ENCODE measurements around the gene TROAP. TPM values are rescaled to one million over a fixed set of nuclear protein-coding genes. Genes with fewer than 3 reads are reported as not detected.
"Not testable (repeated sequence)": the region's sequence is repeated elsewhere in the genome, so short reads cannot be mapped to it uniquely, and the experiment has no call there.

TROAP gene
- total and polyA plus RNA-seq, 4 donors = 5.1 to 15.7 (median 11.1) TPM

DNA sequence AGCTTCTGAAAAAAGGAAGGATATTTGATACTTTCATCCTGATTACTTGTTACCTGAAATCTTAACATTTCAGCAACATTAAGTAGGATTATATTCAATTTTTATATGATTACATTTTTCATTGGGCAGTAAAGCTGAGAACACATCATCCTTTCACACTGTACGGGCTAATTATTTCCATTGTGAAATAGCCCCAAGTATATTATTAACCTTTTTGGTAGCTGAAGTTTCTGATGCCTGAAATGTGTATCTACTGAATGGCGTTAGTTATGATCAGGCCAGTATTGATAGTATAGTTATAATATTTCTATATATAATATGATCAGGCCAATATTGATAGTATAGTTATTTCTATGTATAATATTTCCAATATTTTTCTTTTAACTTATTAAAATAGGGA lies 54.3 kb downstream of the TROAP start:
- H3K27me3 ChIP-seq (ENCODE audit: control insufficient read depth, insufficient read depth, low read length) = no peaks in the 10 kb centered on the region
- no peaks in the 10 kb centered on the region for H3K4me1 ChIP-seq (ENCODE audit: control insufficient read depth, insufficient read depth, low read length)
- no peaks in the 10 kb centered on the region for H3K9me3 ChIP-seq (ENCODE audit: control insufficient read depth, insufficient read depth, low read length)
- H3K27ac ChIP-seq (ENCODE audit: low read depth, low read length) = no peak overlapping the region
- peaks cover 2% of the 10 kb centered on the region for H3K36me3 ChIP-seq (ENCODE audit: control insufficient read depth, insufficient read depth, low read length)
- WGBS (ENCODE audit: insufficient coverage) = no CpG with 5 or more reads among the region's 2 CpGs
- DNase-seq (ENCODE audit: low read depth in 4 of 6, low spot score in 6 of 6) = no peak
- H3K4me3 ChIP-seq (ENCODE audit: low read depth, low read length) = no peak overlapping the region

DNA sequence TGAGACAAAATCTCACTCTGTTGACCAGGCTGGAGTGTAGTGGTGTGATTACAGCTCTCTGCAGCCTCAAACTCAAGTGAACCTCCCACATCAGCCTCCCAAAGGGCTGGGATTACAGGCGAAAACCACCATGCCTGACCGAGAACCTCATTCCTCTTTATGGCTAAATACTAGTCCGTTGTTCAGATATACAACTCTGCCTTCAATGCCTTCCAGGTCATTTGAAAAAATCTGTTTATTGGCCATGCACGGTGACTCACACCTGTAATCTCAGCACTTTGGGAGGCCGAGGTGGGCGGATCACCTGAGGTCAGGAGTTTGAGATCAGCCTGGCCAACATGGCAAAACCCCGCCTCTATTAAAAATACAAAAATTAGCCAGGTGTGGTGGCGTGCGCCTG lies 57.1 kb downstream of the TROAP start:
- not testable (repeated sequence) for H3K36me3 ChIP-seq (ENCODE audit: control insufficient read depth, insufficient read depth, low read length); H3K4me3 ChIP-seq (ENCODE audit: low read depth, low read length); H3K4me1 ChIP-seq (ENCODE audit: control insufficient read depth, insufficient read depth, low read length); DNase-seq (ENCODE audit: low read depth in 4 of 6, low spot score in 6 of 6); H3K27me3 ChIP-seq (ENCODE audit: control insufficient read depth, insufficient read depth, low read length); H3K27ac ChIP-seq (ENCODE audit: low read depth, low read length); H3K9me3 ChIP-seq (ENCODE audit: control insufficient read depth, insufficient read depth, low read length)
- WGBS (ENCODE audit: insufficient coverage) = 98% methylated on average over 6 of the region's 9 CpGs

Other genes starting within 250 kb of the TROAP start
- gene DHH, start 228.5 kb upstream of the TROAP start, total RNA-seq = 1 to 10 TPM; 5.4 to 8.1 TPM
- gene DHH, start 228.5 kb upstream of the TROAP start, polyA plus RNA-seq (ENCODE audit: insufficient read length in 2 of 2) = 1 to 10 TPM; 1.3 to 4.8 TPM
- 10 to 100 TPM; 38.0 to 48.5 TPM for gene LMBR1L, start 212.4 kb upstream of the TROAP start, total RNA-seq
- gene LMBR1L, start 212.4 kb upstream of the TROAP start, polyA plus RNA-seq (ENCODE audit: insufficient read length in 2 of 2) = 100 to 1,000 TPM in 1 of 2 donors, 10 to 100 TPM in 1; 81.0 to 127 TPM
- 1,000 to 10,000 TPM; 1,390 to 1,569 TPM for gene TUBA1B, start 191.9 kb upstream of the TROAP start, total RNA-seq
- 1,000 to 10,000 TPM; 2,470 to 2,528 TPM for gene TUBA1B, start 191.9 kb upstream of the TROAP start, polyA plus RNA-seq (ENCODE audit: insufficient read length in 2 of 2)
- 1,000 to 10,000 TPM; 2,198 to 2,635 TPM for gene TUBA1A, start 134.2 kb upstream of the TROAP start, total RNA-seq
- gene TUBA1A, start 134.2 kb upstream of the TROAP start, polyA plus RNA-seq (ENCODE audit: insufficient read length in 2 of 2) = 1,000 to 10,000 TPM; 4,527 to 4,721 TPM
- gene TUBA1C, start 58.2 kb upstream of the TROAP start, total RNA-seq = 10 to 100 TPM; 30.4 to 68.8 TPM
- gene TUBA1C, start 58.2 kb upstream of the TROAP start, polyA plus RNA-seq (ENCODE audit: insufficient read length in 2 of 2) = 10 to 100 TPM; 42.5 to 52.3 TPM
- 100 to 1,000 TPM in 1 of 2 donors, 10 to 100 TPM in 1; 22.8 to 141 TPM for gene PRPH, start 28.1 kb upstream of the TROAP start, total RNA-seq
- gene PRPH, start 28.1 kb upstream of the TROAP start, polyA plus RNA-seq (ENCODE audit: insufficient read length in 2 of 2) = 100 to 1,000 TPM; 289 to 341 TPM
- gene C1QL4, start 13.9 kb downstream of the TROAP start, total RNA-seq = 1 to 10 TPM; 3.8 to 4.8 TPM
- 10 to 100 TPM; 24.9 to 34.6 TPM for gene C1QL4, start 13.9 kb downstream of the TROAP start, polyA plus RNA-seq (ENCODE audit: insufficient read length in 2 of 2)
- gene DNAJC22, start 23.6 kb downstream of the TROAP start, total RNA-seq = 1 to 10 TPM; 2.2 to 2.3 TPM
- gene DNAJC22, start 23.6 kb downstream of the TROAP start, polyA plus RNA-seq (ENCODE audit: insufficient read length in 2 of 2) = 1 to 10 TPM; 2.4 to 2.8 TPM
- 10 to 100 TPM; 21.8 to 34.3 TPM for gene SPATS2, start 44.2 kb downstream of the TROAP start, total RNA-seq
- 10 to 100 TPM; 41.9 to 44.6 TPM for gene SPATS2, start 44.2 kb downstream of the TROAP start, polyA plus RNA-seq (ENCODE audit: insufficient read length in 2 of 2)
- gene KCNH3, start 215.8 kb downstream of the TROAP start, total RNA-seq = 1 to 10 TPM; 2.1 to 3.2 TPM
- gene KCNH3, start 215.8 kb downstream of the TROAP start, polyA plus RNA-seq (ENCODE audit: insufficient read length in 2 of 2) = 10 to 100 TPM; 10.6 to 11.0 TPM
- 10 to 100 TPM; 29.4 to 59.7 TPM for gene MCRS1, start 244.9 kb downstream of the TROAP start, total RNA-seq
- gene MCRS1, start 244.9 kb downstream of the TROAP start, polyA plus RNA-seq (ENCODE audit: insufficient read length in 2 of 2) = 10 to 100 TPM; 75.3 to 78.9 TPM